GM21447 (cell line): ENCODE data around the gene EFNB2.

ENCODE experiments used
- ATAC-seq: cut with Tn5 transposase; IDR thresholded peaks from one replicate; pipeline ENCODE4 v1.9.1; 2021; ENCODE audit not compliant: unreplicated experiment

EFNB2 gene

GRCh38 chr13:106503730-106504453 lies 31.6 kb downstream of the EFNB2 start:
- no peak for ATAC-seq

GRCh38 chr13:106503272-106503671 lies 32.2 kb downstream of the EFNB2 start:
- no peak for ATAC-seq

- ATAC-seq = no peak
Measured at GRCh38 chr13:106500445-106500844, 35.0 kb downstream of the EFNB2 start.

GRCh38 chr13:106499896-106500295 lies 35.6 kb downstream of the EFNB2 start:
- ATAC-seq = peak; percentile 72

DNA sequence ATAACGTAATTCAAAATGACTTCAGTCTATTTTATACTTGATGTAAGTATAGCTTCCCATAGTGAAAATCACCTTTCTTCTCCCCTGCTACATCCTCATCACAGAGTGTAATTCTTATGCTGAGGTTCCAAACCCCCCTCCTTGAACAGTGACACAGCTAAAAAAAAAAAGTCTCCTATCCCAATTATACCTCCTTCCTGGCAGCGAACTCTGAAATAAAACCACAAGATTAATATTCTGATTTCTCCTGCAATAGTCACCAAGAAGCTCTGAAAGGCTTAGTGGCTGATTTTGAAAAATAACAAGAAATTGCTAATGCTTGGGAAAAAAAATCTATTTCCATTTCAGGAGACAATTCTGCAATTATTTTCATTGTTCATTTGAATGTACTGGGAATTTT lies 36.3 kb downstream of the EFNB2 start:
- no peak for ATAC-seq

GRCh38 chr13:106498571-106498970 lies 36.9 kb downstream of the EFNB2 start:
- ATAC-seq = no peak

DNA sequence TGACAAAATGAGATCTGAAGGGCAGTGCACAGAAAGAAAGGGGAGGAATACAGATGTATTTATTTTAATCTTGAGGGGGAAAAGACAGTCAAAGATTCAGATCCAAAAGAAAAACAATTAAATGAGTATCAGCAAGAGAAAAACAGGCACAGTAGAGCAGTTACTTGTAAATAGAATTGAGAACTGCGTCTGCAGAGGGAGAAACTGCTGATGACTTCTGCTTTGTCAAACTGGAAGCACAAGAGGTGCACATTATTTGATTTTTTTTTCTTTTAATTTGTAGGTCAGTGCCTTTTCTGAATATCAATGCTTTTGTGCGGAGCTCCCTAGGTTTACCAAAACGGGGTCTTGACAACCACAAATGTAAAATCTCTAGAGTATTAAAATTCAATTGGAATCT lies 37.3 kb downstream of the EFNB2 start:
- no peak for ATAC-seq

- ATAC-seq = no peak
Measured at GRCh38 chr13:106497079-106497478, 38.4 kb downstream of the EFNB2 start.

DNA sequence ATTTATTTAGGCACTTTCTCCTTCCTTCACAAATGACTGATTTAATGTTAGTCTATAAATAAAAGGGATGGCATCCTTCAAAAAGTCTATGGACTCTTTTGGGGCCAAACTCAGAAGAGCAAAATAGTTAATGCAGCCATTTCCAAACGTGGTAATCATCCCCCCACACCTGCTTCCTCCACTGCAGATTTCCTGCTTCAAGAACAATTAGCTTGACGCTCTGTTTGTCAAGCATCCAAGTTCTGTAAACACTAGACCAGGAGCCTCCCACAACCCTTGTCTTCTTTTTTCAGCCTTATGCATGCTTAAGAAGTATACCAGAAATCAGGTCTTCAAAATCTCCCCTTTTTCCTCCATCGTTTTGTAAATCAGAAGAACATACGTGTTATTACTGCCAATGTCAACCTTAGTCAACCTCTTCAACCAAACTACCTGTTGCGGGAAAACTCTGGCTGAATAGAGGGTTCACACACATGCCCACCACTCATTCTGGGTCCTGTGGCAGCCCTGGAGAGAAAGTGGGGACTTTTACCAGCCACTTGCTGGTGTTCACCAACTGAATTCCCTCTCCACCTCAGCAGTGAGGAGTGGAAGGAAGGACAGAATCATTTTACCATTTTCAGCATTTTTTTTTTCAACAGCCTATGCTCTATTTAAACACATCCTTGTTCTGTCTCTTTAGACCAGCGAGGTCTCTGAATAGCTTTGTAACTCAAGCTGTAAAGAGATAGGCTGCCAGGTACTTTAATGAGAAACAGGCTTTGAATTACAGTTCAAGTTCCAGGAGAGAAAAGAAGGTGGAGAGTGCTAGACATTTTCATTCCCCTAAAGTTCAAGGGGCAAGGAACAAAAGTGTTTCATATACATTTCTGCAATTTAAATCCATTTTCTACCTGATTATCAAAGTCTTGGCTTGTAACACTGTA lies 39.1 kb downstream of the EFNB2 start:
- ATAC-seq = no peak

DNA sequence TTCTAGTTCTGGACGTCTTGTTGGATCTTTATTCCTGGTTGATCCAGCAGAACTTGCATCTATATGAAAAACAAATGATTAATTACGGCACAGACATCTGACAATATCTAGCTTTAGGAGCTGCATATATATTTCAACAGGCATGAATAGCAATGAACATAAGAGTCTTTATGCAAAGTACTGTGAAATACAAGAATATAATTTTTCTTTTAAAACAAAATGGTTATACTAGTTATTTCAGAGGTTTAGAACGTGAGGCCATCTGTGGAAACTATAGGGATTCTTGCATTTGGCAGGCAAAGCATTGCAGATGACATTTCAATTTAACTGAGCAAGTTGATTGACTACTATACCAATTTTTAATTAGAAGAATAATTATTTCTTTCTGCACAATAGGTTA lies 40.5 kb downstream of the EFNB2 start:
- ATAC-seq = no peak

DNA sequence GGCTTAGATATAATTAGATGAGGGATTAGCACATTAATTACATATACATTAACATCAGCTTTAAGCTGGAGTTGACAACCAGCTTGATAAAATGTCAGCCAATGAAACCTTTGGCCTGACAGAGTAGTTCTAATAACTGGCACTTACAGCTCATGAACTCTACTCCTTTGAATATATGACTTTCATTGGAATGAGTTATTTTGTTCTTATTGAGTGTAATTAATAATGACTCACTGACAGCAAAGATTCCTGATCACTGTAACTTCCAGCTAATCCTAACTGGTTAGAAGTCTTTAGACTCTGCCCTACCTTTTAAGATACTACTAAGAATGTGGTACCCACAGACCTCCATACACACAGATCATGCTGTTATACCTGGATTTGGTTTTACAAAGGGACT lies 41.0 kb downstream of the EFNB2 start:
- no peak for ATAC-seq

DNA sequence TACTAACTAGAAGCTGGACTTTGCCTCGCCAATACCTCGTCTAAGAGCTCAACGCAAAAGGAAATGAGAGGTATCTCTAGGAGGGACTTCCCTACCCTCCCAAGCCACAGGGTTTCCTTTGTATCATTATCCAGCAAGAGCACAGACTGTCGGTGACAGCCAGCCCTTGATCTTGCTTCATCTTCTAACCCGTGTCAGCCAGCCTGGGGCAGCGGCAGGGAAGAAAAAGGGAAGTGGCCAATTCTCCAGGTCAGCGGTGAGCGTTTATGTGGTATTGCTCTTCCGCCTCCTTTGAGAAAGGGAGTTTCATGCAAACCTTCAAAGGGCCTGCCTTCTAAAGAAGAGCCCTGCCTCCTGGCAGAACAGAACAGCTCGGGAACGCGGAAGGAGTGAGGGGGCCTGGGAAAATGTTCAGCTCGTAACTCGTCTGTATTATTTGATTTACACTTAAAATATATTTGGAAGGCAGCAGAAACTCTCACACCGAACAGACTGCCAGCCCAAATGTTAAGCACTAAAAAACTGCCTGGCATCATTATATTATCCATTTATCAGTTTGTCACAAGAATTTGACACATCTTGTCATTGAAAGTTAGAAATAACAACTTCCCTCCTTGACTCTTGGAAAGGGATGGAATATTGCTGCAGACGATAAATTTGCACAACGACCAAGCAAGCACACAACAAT lies 41.8 kb downstream of the EFNB2 start:
- peak; percentile 86 for ATAC-seq

DNA sequence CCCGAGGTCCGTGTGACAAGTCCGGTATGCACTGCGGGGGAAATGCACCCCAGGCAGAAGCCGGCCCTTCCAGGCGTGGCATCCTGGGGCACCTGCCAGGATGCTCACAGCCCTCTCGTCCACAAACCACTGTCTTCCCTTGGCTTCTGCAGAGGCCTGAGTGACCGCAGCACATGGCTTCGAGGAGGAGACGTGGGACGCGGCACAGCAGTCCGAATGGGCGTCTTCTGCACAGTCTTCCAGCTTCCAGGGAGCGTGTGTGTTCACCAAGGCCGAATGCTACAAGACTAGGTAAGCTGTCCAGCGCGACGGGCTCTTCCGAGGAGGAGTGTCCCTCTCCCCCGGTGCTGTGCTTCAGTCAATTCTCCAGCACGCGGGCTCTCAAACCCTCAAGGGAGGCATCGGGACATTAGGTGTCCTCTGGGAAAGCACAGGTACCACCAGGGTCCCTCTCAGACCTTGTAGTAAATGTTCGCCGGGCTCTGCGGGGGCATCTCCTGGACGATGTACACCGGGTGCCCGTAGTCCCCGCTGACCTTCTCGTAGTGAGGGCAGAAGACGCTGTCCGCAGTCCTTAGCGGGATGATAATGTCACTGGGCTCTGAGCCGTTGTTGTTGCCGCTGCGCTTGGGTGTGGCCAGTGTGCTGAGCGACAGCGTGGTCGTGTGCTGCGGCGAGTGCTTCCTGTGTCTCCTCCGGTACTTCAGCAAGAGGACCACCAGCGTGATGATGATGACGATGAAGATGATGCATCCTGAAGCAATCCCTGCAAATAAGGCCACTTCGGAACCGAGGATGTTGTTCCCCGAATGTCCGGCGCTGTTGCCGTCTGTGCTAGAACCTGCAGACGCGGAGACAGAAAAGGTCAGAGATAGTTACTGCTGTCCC lies 42.6 kb downstream of the EFNB2 start:
- ATAC-seq = no peak

- ATAC-seq = no peak
Measured at GRCh38 chr13:106491928-106492587, 43.4 kb downstream of the EFNB2 start.

- ATAC-seq = no peak
Measured at GRCh38 chr13:106491463-106491862, 44.0 kb downstream of the EFNB2 start.

GRCh38 chr13:106490569-106491321 lies 44.7 kb downstream of the EFNB2 start:
- ATAC-seq = peak; percentile 41

- ATAC-seq = no peak
Measured at GRCh38 chr13:106489849-106490568, 45.5 kb downstream of the EFNB2 start.

GRCh38 chr13:106488686-106489085 lies 46.8 kb downstream of the EFNB2 start:
- no peak for ATAC-seq

GRCh38 chr13:106488076-106488475 lies 47.4 kb downstream of the EFNB2 start:
- ATAC-seq = no peak
